ENCODE results near the gene FSD1L.
A peak's percentile ranks its signal among the peaks of the same experiment; 100 is the strongest.

Gene FSD1L

GRCh38 chr9:105413525-105413924 lies 34.3 kb upstream of the FSD1L start:
- Histone ChIP-seq H3K4me3 (ENCODE audit: insufficient read depth, low read length, poor library complexity, severe bottlenecking) (no peak overlapping the region), H3F3A (ENCODE audit: insufficient read depth) (no peaks in the 10 kb centered on the region), H2AFZ (ENCODE audit: low read depth, low read length, severe bottlenecking) (no peak overlapping the region), H3K79me2 (ENCODE audit: insufficient read depth, low read length) (no peaks in the 10 kb centered on the region), H3K9ac (ENCODE audit: low read length) (no peak overlapping the region), H3K27ac (ENCODE audit: low read depth, low read length) (no peak overlapping the region), H3K36me3 (ENCODE audit: low read length) (no peaks in the 10 kb centered on the region), H4K20me1 (ENCODE audit: low read depth, low read length) (no peaks in the 10 kb centered on the region), H3K4me2 (ENCODE audit: low read depth, low read length, poor library complexity, severe bottlenecking) (no peak overlapping the region), H3K27me3 (ENCODE audit: low read length) (no peaks in the 10 kb centered on the region), H3K9me2 (replicated peaks; ENCODE audit: insufficient read depth, low read length) (no peaks in the 10 kb centered on the region), H3K9me3 (ENCODE audit: insufficient read depth, low read length) (no peaks in the 10 kb centered on the region)
- TF ChIP-seq, protein P1, sequence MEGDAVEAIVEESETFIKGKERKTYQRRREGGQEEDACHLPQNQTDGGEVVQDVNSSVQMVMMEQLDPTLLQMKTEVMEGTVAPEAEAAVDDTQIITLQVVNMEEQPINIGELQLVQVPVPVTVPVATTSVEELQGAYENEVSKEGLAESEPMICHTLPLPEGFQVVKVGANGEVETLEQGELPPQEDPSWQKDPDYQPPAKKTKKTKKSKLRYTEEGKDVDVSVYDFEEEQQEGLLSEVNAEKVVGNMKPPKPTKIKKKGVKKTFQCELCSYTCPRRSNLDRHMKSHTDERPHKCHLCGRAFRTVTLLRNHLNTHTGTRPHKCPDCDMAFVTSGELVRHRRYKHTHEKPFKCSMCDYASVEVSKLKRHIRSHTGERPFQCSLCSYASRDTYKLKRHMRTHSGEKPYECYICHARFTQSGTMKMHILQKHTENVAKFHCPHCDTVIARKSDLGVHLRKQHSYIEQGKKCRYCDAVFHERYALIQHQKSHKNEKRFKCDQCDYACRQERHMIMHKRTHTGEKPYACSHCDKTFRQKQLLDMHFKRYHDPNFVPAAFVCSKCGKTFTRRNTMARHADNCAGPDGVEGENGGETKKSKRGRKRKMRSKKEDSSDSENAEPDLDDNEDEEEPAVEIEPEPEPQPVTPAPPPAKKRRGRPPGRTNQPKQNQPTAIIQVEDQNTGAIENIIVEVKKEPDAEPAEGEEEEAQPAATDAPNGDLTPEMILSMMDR (IDR thresholded peaks at IDR 0.05; ENCODE audit: insufficient read depth, low read length, poor library complexity, severe bottlenecking): no peak
- no peak for TF ChIP-seq EZH2phosphoT487 (conservative IDR thresholded peaks at IDR 0.05; ENCODE audit: low read length)

DNA sequence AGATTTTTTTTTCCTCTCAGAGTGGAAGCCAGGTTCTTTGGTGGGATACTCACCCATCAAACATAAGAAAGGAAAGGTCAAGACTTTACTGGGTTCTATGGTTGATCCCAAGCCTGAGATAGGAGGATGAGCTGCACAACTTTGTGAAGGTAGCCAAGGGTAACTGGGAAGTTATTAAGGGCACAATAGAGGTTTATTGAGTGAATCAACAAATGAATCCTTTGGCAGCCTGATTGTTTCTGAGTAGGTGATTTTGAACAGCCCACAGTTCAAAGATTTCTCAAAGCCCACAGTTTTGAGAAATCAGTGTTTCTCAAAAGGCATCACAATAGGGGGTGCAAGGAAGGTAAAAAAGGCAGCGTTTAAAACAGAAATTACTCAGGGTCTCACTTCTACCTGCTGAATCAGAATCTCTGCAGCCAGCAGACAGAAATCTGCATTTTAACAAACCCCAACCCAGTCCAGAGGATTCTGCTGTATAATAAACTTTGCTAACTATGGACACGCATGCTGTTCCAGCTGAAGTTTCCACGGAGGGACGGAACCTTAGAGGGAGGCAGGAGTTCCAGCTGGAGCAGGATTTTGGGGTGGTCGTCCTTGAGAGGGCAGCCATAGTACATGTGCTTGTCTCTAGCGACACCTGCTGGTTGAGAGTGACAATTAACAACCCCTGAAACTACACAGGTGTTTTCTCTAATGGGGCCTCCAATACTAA lies 32.7 kb upstream of the FSD1L start:
- Histone ChIP-seq H3K27me3 (ENCODE audit: low read length) (no peaks in the 10 kb centered on the region), H3K9me2 (replicated peaks; ENCODE audit: insufficient read depth, low read length) (no peaks in the 10 kb centered on the region), H3K9me3 (ENCODE audit: insufficient read depth, low read length) (no peaks in the 10 kb centered on the region), H3K27ac (ENCODE audit: low read depth, low read length) (no peak overlapping the region), H3K9ac (ENCODE audit: low read length) (no peak overlapping the region), H4K20me1 (ENCODE audit: low read depth, low read length) (no peaks in the 10 kb centered on the region), H2AFZ (ENCODE audit: low read depth, low read length, severe bottlenecking) (no peak overlapping the region), H3K36me3 (ENCODE audit: low read length) (no peaks in the 10 kb centered on the region), H3K4me3 (ENCODE audit: insufficient read depth, low read length, poor library complexity, severe bottlenecking) (no peak overlapping the region), H3F3A (ENCODE audit: insufficient read depth) (no peaks in the 10 kb centered on the region), H3K79me2 (ENCODE audit: insufficient read depth, low read length) (no peaks in the 10 kb centered on the region), H3K4me2 (ENCODE audit: low read depth, low read length, poor library complexity, severe bottlenecking) (no peak overlapping the region)
- TF ChIP-seq EZH2phosphoT487 (conservative IDR thresholded peaks at IDR 0.05; ENCODE audit: low read length): no peak
- TF ChIP-seq, protein P1 (IDR thresholded peaks at IDR 0.05; ENCODE audit: insufficient read depth, low read length, poor library complexity, severe bottlenecking): peak; percentile 68

DNA sequence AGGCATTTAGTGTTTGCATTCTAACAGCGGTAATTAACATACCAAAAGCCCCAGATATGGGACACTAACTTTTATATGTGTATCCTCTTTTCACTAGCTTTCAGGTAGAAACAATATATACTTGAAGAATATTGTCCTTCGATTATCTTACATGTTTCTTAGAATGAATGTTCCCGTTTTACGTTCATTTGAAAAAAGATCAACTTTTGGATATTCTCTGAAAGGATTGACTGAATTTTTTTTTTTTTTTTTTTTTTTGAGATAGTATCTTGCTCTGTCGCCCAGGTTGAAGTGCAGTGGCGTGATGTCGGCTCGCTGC lies 32.2 kb upstream of the FSD1L start:
- Histone ChIP-seq H3K36me3 (ENCODE audit: low read length) (no peaks in the 10 kb centered on the region), H3K27me3 (ENCODE audit: low read length) (no peaks in the 10 kb centered on the region), H3K27ac (ENCODE audit: low read depth, low read length) (no peak overlapping the region), H3K79me2 (ENCODE audit: insufficient read depth, low read length) (no peaks in the 10 kb centered on the region), H3K4me3 (ENCODE audit: insufficient read depth, low read length, poor library complexity, severe bottlenecking) (no peak overlapping the region), H4K20me1 (ENCODE audit: low read depth, low read length) (no peaks in the 10 kb centered on the region), H3K9ac (ENCODE audit: low read length) (no peak overlapping the region), H3K9me2 (replicated peaks; ENCODE audit: insufficient read depth, low read length) (no peaks in the 10 kb centered on the region), H2AFZ (ENCODE audit: low read depth, low read length, severe bottlenecking) (no peak overlapping the region), H3F3A (ENCODE audit: insufficient read depth) (no peaks in the 10 kb centered on the region), H3K9me3 (ENCODE audit: insufficient read depth, low read length) (no peaks in the 10 kb centered on the region), H3K4me2 (ENCODE audit: low read depth, low read length, poor library complexity, severe bottlenecking) (no peak overlapping the region)
- TF ChIP-seq, protein P1 (IDR thresholded peaks at IDR 0.05; ENCODE audit: insufficient read depth, low read length, poor library complexity, severe bottlenecking): no peak
- no peak for TF ChIP-seq EZH2phosphoT487 (conservative IDR thresholded peaks at IDR 0.05; ENCODE audit: low read length)
